Measurements from ENCODE around the gene TRIM14.

The TRIM14 gene

GRCh38 chr9:98118640-98119601, at the start of gene TRIM14:
Gene TRIM14 (minus strand): TSS chr9:98119222. CDS start chr9:98119188, 34 bp downstream.
- DNase-seq = peak; percentile 73 to 85

DNA sequence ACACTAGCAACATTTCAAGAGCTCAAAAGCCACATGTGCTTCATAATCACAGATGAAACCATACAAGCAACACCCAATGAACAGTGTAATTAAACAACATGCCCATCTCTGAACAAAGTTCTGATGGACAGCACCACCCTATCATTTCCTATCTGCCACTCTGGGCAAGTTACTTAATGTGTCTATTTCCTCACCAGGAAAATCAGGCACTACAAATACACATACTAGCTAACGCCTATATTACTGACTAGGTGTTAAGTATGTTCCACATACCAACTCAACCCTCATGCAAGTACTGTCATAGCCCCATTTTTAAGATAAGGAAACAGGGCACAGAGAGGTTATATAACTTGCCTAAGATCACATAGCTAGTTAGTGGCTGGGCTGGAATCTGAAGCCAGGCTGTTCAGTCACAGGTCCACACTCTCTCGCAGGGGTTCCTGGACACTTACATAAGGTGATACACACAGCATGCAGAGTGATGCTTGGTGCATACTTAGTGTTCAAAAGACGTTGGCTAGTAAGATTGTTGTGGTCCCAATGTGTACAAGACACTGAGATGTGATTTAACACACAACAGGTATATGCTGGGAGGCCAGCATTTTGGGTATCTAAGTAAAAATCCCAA, 49.2 kb upstream of the TRIM14 start:
- no peak for DNase-seq

- no peak for DNase-seq
Observed at GRCh38 chr9:98164912-98165311, 45.9 kb upstream of the TRIM14 start.

DNA sequence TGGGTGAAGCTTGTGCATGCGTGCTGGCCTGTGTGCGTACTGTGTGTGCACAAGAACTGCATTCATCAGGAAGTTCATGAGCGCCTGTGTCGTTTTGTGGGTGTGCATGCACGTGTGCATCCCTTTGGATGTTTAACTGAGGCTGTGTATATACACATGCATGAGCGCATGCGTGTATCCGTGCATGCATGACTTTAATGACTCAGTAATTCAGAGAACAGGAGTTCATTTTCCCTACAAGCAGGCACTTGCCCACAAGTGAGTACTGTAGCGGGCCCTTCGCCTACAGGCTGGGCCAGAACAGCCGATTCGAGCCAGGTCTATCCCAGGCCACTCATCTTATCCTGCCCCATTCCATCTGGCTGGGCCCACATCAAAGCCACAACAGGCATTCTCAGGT, 43.6 kb upstream of the TRIM14 start:
- no peak for DNase-seq

DNA sequence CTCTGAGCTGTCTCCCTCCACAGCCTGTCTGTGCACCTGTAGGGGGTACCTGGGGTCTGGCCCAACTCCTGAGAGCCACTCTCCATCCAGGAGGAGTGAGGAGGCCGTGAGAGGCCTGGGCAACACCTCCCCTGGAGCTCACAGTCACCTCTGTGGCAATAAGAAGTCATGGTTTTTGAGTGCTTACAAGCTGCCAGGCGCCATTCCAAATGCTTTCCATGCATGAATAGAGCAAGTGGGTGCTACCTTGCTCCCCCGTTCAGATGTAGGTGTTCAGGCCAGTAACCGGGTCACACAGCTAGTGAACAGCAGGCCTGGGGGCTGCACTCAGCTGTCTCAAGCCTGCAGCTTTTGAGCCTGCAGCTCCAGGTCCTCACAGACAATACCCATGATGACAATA, 42.8 kb upstream of the TRIM14 start:
- DNase-seq = no peak

GRCh38 chr9:98159790-98160189, 40.8 kb upstream of the TRIM14 start:
- no peak for DNase-seq

DNA sequence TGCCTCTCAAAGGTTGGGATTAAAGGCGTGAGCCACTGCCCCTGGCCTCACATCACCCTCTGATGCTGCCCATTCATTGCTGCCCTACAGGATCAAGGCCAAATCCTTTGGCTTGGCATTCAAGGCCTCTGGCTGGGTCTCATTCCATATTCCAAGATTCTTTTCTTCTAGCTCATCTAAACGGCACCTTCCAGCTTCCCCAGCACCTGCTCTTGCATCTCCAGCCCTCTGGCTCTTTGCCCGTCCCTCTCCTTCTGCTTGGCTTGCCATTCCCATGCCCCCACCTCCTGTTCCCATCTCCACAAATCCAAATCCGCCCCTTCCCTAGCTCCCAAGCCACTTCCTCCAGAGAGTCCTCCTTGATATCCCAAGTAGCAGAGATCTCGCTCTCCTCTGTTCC, 40.3 kb upstream of the TRIM14 start:
- no peak for DNase-seq

- DNase-seq = peak in 1 of 2 donors; percentile 34
Observed at GRCh38 chr9:98158071-98158831, 39.2 kb upstream of the TRIM14 start.

DNA sequence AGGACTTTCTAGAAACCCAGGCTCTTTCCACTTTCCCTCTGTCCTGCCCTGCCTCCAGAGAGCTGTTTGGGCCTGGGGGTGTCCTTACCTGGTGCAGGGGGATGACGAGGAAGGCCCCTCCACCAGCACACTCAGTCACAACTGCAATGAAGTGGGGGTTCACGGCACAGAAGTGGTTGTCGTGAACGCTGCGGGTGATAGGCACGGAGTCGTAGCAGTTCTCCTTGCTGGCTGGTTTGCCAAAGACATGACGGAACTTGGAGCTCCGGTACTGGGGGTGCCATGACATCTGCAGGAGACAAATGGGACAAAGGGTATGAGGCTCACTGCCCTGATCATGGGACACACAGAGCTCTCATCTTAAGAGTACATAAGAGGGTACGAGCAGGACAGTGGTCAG, 38.4 kb upstream of the TRIM14 start:
- DNase-seq = no peak

DNA sequence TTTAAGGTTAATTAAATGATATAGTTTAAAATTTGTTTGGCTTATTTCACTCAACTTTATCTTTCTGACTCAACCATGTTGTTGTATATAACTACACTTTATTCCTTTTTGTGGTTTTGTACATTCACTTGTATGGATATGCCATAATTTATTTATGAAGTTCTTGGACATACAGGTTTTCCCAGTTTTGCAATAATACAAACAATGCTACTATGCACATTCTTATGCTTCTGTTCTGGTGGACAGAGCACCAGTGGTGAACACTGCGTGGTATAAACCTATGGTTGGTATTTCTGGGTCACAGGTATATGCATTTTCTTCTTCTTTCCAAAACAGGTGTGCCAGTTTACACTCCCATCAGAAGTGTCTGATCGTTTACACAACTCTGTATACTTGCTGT, 35.7 kb upstream of the TRIM14 start:
- no peak for DNase-seq

- DNase-seq = peak in 1 of 2 donors; percentile 66
Observed at GRCh38 chr9:98152526-98152925, 33.5 kb upstream of the TRIM14 start.

GRCh38 chr9:98150721-98151120, 31.7 kb upstream of the TRIM14 start:
- peak; percentile 36 to 58 for DNase-seq

GRCh38 chr9:98150164-98150563, 31.1 kb upstream of the TRIM14 start:
- peak; percentile 21 to 65 for DNase-seq

DNA sequence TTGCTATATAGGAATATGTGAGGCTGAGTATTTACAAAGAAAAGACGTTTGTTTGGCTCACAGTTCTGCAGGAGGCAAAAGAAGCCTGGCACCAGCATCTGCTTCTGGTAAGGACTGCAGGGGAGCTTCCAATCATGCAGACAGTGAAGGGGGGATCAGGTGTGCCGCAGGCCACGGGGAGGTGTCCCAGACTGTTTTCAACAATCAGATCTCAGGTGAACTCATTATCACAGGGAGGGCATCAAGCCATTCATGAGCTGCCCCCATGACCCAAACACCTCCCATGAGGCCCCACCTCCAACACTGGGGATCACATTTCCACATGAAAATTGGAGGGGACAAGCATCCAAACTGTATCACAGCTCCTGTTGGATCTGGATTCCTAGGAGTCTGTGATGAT, 30.4 kb upstream of the TRIM14 start:
- DNase-seq = no peak

DNA sequence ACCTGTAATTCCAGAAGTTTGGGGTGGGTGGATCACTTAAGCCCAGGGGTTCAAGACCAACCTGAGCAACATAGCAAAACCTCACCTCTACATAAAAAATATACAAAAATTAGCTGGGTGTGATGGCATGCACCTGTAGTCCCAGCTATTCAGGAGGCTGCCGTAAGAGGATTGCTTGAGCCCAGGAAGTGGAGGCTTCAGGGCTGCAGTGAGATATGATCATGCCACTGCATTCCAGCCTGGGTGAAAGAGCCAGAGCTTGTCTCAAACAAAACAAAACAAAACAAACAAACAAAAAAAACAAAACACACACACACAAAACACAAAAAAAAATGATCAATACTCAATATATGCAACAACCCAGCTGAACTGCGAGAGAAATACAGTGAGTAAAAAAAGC, 29.5 kb upstream of the TRIM14 start:
- no peak for DNase-seq

GRCh38 chr9:98147582-98147981, 28.6 kb upstream of the TRIM14 start:
- DNase-seq = no peak

- peak; percentile 54 to 79 for DNase-seq
Observed at GRCh38 chr9:98146101-98146991, 27.3 kb upstream of the TRIM14 start.

DNA sequence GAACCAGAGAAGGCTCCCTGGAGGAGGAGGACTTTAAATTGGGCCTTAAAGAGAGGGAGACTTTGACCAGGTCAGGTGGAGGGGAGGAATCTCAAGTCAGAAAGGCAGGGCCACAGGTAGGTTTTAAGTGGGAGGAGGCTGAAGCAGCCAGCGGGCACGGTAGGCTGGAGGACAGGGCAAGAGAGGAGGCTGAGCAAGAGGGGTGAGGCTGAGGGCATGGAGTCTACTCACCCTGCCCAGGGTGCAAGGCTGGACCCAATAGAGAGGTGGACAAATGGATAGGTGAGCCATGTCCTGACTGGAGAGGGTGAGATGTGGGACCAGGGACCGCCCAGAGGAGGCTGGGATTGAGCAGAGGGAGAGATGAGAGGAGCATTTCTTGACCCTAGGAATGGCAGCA, 25.6 kb upstream of the TRIM14 start:
- DNase-seq = no peak

DNA sequence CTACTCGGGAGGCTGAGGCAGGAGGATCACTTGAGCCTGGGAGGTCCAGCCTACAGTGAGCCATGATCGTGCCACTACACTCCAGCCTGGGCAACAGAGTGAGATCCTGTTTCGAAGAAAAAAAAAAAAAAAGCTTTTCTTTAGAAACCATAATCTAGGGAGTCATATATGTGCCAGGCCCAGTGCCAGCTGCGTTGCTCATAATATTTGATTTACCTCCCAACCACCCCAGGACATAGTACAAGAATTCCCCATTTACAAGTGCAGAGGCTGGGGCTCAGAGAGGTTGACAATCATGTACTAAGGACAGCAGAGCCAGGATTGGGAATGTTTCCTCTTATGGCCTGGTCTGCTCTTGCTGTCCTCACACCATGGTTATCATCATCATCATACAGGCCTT, 25.1 kb upstream of the TRIM14 start:
- no peak for DNase-seq

GRCh38 chr9:98142925-98143481, 24.0 kb upstream of the TRIM14 start:
- DNase-seq = no peak

DNA sequence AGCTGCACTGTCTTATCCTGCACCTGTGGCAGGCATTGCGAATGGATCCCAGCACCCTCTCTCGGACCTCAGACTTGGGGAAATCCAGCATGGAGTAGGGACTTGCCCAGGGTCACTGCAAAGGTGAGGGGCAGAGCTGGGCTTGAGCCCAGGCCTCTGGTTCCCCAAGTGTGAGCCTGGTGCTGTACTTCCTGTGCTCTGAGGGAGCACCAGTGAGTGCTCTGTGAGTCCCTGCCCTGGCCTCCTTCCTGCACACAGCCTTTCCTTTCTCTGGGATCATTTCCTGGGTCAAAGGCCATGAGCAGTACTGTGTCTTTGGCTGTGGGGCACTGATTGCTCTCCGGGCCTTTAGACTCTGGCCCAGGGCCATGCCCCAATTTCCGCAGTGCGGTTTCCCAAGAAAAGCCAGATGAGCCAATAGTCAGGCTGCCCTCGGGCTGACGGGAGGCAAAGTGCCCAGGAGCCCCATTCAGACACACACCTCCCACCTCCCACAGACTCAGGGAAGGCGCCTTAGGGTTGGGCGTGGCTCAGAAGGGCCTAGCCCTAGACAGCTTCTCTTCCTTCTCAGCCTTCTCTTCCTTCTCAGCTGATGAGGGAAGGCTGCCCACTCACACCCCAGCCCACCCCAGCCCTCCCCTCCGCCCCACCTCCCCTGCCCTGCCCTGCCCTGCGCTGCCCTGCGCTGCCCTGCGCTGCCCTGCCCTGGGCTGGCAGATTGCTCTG, 23.3 kb upstream of the TRIM14 start:
- DNase-seq = peak; percentile 41 to 70
